HG02970 (cell line): ENCODE results near the gene SLCO3A1.
A peak's percentile ranks its signal among the peaks of the same experiment; 100 is the strongest.

Source experiments
- ATAC-seq: cut with Tn5 transposase; IDR thresholded peaks from one replicate; pipeline ENCODE4 v1.9.1; 2021; ENCODE audit warnings: mild to moderate bottlenecking, moderate library complexity, moderate number of reproducible peaks; ENCODE audit not compliant: unreplicated experiment, low FRiP score

The SLCO3A1 gene

DNA sequence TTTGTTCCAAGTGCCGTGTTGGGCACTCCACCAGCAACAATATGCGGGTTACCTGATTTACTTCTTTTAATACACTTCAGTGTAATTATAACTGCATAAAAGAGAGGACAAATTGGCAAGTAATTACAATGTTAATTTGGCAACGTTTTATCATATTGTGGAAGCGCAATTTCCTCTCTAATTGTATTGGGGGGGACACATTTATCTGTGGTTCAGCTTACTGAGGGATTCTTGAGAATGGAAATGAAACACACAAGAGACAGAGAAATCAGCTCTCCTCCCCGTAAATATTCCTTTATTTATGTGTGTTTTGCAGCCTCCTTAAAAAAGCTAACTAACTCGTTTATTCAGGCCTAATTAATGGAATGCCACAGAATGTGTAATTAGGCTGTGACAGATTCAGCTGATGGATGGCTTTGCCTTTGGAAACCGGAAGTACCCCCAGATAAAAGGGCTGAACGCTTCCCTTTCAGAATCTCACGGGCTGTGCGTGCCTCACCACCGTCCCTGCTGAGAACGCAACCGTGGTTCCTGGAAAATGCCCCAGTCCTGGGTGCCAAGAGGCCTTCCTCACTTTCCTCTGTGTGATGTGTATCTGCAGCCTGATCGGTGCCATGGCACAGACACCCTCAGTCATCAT lies 293.1 kb downstream of the SLCO3A1 start:
- no peak for ATAC-seq

DNA sequence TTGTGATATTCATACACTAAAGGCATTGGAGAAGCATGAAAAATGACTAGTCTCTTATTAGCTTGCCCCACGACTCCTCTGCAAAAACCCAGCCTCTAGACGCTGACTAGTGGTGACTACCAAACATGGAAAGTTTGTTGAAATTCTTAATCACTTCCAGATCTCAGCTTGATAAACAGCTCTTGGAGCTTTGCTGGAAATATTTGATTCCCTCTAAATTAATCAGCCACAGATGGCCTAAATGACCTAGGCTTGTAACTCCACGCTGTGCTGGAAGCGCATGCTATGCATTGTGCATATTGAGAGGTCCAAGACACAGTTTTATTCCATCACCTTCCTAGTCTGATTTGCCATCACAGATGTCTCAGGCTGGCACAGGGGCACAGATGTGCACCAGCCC lies 295.5 kb downstream of the SLCO3A1 start:
- no peak for ATAC-seq

DNA sequence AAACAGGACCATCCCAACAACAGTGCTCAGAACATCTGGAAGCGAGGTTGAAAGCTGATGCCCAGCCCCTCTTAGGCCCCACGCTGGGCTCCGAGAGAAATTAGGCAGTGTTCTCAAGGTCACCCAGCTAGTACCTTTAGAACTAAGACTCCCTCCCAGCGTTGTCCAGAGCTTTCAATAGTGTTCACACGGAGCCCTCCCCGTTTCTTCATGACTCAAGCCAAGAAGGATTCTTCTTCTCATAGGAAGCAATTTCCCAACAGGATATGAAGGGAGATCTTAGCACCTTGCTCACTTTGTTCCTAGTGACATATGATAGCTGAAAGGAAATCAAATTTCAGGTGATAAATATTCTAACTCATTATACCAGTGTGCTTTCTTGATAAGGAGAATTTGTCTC lies 296.0 kb downstream of the SLCO3A1 start:
- ATAC-seq: no peak

DNA sequence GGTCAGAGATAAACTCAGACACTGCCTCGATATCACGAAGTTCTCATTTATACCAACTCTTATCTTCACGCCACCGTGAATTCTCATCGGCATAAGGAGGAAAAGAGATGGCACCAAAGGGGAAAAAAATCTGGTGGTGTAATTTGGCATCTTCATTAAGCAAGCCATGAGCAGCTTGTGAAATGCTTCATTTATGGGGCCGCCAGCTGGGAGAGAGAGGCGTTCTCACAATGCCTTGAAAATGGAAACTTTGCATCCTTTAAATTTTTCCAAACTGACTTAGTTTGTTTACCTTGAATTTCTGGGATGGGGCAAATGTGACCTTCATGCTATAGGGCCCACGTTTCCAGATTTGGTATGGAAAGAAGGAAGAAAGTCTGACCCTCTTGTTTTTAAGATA lies 297.7 kb downstream of the SLCO3A1 start:
- ATAC-seq: no peak

DNA sequence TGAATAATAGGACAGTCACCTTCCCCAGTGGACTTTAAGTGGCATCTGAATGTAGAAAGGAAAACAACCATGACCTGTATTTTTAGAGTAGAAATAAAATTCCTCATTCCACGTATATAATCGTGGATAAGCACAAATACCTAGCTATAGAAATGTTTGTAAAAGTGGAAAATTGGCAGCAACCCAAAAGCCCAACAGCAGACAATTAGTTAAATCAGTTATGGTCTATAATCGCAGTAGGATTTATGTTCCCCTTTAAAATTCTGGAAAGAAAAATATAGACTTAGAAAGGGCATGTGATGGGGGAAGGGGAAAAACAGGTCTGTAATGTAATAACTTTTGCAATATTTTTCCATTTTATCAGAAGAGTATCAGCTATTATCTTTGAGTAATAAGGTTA lies 298.2 kb downstream of the SLCO3A1 start:
- no peak for ATAC-seq

DNA sequence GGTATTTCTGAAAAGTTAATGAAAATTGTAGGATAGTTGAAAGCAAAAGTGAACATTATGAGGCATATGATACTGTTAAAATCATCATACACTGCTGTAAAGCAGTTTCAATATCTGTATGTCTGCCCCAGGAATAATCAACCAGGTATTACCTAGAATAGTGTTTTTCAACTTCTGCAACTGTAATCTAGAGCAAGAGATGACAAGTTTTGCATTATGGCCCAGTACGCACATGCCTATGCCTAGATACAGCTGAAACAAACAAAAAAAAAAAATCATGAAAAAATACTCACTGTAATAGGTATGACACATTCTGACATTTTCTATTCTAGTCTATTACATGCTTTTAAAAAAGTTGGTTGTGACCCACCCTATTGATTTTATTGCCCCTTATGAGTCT lies 299.5 kb downstream of the SLCO3A1 start:
- no peak for ATAC-seq

DNA sequence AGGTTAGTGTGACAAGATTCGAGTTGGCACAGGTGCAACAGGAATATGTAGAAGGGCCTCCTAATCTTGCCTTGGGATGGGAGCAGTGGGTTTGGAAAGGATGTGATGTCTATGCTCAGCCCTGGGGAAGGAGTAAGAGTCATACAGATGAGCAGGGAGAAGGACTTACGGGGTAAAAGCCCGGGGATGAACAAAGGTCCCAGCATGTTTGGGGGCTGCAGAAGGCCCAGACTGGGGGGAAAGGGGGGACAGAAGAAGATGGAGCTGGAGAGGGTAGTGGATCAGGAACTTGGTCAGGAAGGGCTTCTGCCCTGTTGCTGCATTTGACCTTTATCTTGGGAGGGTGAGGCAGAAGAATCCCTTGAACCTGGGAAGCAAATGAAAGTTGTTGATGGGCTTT lies 300.1 kb downstream of the SLCO3A1 start:
- no peak for ATAC-seq

DNA sequence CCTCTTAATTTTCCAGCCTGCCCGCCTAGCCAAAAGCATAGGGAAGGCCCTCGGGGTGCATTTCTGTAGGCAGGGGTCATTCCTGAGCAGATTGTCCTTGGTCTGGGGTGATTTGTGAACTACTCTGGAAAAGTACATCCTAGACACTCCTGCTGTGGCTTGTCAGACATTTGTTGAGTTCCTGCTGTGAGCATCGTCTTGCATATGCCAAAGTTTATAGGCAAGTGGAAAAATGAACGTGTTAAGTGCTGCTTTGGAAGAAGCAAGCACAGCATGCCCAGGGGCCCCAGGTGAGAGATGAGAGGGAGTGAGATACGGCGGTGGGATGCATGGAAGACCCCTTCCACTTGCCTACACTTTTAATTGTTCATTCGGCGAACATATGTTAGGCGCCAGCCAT lies 302.4 kb downstream of the SLCO3A1 start:
- ATAC-seq: no peak

DNA sequence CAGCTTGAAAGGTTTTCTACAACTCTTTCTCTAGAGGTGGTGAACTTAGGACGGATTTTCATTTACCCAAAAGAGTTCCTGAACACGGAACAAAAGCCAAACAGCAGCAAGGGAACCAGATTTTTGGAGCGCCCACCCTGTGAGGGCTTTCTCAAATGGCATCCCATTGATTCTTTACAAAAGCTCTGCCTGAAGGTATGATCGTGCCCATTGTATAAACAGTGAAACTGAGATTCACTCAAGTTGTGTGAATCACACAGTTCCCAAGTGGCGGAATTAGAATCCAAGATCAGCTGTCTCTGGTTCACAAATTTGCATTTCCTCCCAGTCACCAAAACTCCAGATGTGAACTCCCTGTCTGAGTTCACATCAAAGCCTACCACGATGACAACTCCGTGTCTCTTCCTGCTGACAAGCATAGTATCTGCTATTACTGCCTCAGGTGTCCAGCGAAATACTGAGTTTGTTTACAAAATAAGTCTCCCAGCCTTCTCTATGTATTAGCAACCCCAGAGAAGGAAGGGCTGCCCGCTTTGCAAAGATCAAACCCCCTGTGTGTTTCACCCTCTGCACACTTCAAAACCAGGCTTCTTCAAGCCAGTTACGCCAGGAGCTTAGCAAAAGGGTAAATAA lies 304.3 kb downstream of the SLCO3A1 start:
- no peak for ATAC-seq

DNA sequence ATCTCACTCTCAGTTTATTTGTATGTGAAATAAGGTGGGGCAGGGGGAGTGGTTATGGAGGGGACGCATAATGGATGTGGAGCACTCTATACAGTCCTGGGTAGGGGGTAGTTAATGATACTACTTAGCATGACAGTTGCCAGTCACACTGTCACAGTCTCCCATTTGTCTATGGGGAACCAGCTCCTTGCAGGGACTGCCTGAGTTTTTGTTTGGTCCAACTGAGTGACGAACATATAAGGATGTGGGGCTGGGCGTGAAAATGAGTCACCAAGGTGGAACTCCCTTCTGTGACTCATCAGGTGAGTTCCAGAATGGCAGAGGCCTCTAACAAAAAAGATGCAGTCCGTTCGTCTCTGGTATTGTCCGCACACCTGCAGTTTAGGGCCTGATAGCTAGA lies 304.9 kb downstream of the SLCO3A1 start:
- ATAC-seq: peak; percentile 46

DNA sequence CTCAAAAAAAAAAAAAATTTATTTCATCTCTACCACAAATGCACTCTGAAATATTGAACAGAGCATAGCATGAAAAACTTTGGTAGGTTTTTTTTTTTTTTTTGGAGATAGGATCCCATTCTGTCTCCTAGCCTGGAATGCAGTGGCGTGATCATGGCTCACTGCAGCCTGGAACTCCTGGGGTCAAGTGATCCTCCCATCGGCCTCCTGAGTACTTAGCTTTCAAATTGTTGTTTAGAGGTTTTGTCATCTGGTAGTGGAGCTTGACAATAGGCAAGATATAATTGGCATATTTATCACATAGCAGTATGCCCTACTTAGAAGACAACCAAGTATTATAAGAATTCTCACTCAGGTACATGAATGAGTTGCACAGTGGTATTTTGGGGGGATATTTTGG lies 306.0 kb downstream of the SLCO3A1 start:
- no peak for ATAC-seq

DNA sequence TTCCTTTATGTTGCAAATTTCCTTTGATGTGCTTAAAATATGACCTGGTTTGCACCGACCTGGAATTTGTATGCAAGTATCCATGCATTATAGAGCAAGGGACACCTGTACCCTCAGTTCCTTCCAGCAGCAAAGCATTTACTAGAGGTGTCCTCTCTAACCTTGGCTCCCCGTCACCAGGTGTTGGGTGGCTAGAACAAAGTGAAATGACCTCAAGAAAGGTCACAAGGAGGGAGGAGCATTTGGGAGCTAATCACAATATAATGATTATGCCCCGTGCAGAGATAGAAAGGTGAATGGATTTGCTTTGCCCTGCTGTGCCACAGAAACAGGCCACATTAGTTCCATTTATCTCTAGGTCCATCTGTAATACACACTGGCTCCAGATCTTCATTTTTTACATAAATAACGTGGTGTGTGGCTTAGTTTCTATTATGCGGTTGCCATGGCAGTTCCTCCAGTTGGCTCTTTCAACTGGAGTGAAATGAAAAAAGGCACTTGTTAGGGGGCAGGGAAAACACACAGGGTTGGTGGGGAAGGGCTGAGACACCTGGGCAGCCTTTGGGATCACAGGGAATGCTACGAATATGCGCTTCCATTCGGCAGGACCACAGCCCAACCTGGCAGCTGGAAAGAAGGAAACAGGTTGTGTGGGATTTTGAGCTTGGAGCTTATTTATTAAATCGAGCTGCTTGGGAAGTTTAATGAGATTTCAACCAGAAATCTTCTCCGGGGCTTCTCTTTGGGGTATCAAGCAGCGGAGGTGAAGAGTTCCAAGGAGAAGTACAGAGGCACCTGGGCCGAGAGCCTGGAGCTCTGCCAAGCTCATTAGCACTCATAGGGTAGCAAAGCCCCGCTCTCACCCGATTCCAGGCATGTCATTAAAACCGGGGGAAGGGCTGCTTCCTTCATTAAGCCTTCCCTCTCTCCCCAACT lies 306.7 kb downstream of the SLCO3A1 start:
- ATAC-seq: no peak

DNA sequence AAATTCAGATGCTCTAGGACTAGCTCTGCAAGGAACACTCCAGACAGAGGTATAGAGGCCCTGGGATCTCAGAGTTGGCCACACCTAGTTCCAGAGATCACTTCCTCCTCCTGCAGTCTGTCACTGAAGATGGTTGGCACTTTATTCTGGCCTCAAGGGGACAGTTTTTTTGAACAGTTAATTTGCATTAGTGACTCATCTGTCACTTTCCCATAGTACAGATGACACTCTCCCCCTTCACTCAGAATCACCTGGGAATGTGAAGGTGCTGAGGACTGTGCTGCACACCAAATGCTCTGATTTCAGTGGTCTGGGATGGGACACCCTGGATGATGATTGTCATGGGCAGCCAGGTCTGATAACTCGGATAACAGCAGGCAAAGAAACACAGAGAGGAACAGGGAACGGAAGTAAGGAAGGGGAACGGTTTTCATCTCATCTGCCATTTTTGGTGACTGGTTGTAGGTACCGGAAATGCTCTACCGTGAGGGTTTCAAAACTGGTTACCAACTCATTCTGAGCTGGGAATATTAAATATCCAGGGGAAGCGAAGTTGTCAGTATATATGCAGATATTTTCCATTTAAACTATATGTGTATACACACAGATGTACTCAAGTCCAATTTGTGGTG lies 307.6 kb downstream of the SLCO3A1 start:
- peak; percentile 74 for ATAC-seq

DNA sequence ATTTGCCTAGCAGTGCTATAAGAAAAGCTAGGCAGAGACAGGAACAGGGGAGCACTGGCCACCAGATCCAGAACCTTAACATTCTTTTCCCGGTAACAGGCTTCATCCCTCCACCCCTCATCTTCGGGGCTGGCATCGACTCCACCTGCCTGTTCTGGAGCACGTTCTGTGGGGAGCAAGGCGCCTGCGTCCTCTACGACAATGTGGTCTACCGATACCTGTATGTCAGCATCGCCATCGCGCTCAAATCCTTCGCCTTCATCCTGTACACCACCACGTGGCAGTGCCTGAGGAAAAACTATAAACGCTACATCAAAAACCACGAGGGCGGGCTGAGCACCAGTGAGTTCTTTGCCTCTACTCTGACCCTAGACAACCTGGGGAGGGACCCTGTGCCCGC lies 309.1 kb downstream of the SLCO3A1 start:
- ATAC-seq: no peak

DNA sequence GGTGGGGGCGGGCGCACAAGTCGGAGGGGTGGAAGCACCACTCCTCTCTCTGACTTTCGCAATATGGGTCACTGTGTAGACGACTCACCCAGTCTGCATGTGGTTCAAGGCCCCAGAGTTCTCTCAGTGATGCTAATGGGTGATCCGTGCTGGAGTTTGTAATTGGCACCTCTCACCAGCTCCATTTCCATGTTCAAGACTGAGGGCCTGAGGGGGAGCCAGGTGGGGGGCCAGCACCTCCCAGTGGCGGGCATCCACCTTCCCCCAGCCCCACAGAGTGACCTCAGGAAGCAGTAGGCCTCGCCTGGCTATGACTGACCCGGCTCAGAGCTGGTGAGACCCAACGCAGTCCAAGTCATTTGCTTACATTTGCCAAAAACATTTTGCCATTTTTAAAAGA lies 310.1 kb downstream of the SLCO3A1 start:
- ATAC-seq: no peak

DNA sequence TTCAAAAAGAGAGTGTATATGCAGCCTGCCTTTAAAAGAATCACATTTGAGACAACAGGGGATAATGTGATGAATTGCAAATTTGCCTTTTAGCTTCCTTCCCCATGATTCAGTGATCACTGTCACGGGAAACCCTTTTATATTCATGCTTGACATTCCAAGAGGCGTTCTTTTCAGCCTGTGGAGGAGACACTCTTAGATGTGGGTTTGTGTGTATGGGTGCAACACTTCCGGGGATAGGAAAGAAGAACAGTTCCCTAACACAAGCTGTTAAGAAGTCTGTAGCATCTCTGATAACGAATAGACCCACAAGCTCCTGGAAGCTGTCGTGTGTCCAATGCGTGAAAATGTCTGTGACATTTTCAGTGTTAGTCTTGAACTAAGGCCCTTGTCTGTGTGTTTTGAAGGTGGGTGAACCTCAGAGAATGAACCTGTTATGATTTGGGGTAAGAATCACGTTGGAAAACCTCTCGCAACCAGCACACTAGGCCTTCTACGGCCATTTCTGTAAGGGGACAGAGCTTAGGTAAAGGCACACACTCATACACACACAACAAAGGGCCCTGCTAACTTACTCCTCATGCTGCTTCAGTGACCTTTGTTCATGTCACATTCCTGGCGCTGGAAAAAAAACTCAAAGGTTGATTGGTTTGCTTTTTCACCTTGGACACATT lies 311.0 kb downstream of the SLCO3A1 start:
- no peak for ATAC-seq

DNA sequence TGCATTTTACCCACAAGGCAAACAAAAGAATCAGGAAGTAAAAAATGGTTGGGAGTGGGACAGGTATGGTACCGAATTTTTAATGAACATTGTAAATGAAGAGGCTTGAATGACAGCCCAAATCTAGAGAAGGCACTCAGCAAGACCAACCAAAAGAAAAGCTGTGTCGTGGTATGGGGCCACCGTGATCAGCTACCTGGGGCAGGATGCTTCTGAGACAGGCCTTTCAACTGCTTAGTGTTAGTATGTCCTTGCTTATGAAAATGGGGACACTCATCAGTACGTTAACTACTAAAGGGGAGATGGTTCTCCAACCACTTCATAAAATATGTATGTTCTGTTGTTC lies 311.5 kb downstream of the SLCO3A1 start:
- no peak for ATAC-seq

DNA sequence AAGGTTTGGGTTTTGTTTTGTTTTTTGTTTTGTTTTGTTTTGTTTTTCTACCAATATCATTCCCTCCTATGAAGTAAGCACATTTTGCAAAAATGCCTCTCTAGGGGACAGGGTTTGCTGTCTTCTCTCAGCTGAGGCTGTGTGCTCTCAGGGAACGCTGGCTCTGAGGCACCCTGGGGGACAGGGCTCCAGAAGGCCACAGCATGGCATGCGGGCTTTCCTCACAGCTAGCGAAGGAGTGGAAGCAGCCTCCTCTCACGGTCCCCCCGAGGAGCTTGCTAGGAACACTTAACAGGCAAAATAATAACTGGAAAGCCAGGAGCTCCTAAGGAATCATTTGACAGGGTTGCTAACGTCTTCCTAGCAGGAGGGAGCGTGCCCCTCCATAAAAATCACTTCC lies 312.5 kb downstream of the SLCO3A1 start:
- ATAC-seq: no peak

DNA sequence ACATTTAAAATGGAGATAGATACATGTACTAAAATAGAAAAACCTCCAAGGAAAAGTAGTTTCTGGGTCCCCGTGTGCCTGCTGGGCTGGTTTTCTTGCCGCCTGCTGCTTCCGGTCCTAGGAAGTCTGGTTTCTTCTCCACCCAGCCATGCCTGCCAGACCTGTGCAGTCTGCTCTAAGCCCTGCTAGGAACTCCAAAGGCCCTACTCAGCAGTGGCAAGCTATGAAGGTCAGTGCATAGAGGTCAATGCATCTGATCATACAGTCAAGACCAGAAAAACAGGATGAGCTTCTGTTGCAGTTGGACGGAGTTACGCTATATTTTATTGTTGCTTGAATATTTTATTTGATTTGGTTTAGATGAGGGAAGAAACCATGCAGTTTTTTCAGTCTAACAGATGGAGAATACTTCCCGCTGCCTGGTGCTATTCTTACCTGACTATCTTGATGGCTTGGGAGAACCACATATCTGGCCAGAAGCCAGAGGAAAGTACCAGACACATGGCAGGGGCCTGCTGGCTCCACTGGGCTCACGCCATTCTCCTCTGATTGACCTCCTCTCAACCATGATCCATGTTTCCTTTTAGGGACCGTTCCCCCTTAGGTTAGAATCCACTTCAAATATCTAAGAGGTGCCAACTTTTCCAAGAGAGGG lies 313.4 kb downstream of the SLCO3A1 start:
- no peak for ATAC-seq

DNA sequence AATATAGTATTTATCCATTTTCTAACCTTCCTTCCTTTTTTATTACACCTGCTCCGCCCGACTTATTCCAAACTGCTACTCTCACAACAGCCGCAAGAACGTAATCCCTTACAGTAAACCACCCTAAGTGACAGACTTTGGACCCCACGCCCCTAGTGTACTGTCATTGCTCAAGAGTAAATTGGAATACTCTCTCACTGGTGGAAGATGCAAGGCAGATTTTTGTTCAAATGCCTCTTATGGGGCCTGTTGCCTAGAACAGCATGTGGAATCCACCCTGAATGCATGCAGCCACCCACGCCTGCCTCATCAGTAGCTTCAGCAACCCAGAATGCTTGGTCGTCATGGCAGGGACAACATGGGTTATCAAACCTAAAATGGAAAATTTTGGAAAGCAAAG lies 313.9 kb downstream of the SLCO3A1 start:
- ATAC-seq: no peak
